Activated naive CD8-positive, alpha-beta T cell treated with anti-CD3 and anti-CD28 coated beads, Interleukin-2, amount 50 U/mL, for 24 hours (primary cell): Measurements from ENCODE around the gene CLASP2.
A peak's percentile ranks its signal among the peaks of the same experiment; 100 is the strongest.
"Not testable (repeated sequence)": the region's sequence is repeated elsewhere in the genome, so short reads cannot be mapped to it uniquely, and the experiment has no call there.

Experiments used
- ATAC-seq: fragments of 150-1000 bp; cut with Tn5 transposase; one replicate; pipeline ENCODE4 v1.10.0; 2021
- DNase-seq: peaks from one replicate; pipeline ENCODE4 v3.0.0; 2021
- H3K27ac Mint-ChIP-seq: one replicate; pipeline ENCODE4 v1.8.0; 2021; ENCODE audit warnings: mild to moderate bottlenecking, mixed read lengths
- H3K27me3 Mint-ChIP-seq: one replicate; pipeline ENCODE4 v1.8.0; 2021; ENCODE audit warnings: mixed read lengths
- H3K36me3 Mint-ChIP-seq: one replicate; pipeline ENCODE4 v1.8.0; 2021; ENCODE audit warnings: low read depth, mixed read lengths
- H3K4me1 Mint-ChIP-seq: one replicate; pipeline ENCODE4 v1.8.0; 2021; ENCODE audit warnings: mixed read lengths
- H3K4me3 Mint-ChIP-seq: one replicate; pipeline ENCODE4 v1.8.0; 2021; ENCODE audit warnings: mild to moderate bottlenecking, moderate library complexity, mixed read lengths
- H3K9me3 Mint-ChIP-seq: one replicate; pipeline ENCODE4 v1.8.0; 2021; ENCODE audit warnings: mixed read lengths

The CLASP2 gene

GRCh38 chr3:33718595-33718907 lies 497 bp upstream of the CLASP2 start:
- Mint-ChIP-seq H3K4me3 (no peak overlapping the region), H3K27ac (peak overlapping the region; percentile 91), H3K4me1 (peaks cover 12% of the 10 kb centered on the region), H3K27me3 (peaks cover 1% of the 10 kb centered on the region), H3K36me3 (no peaks in the 10 kb centered on the region), H3K9me3 (no peaks in the 10 kb centered on the region)
- DNase-seq = peak; percentile 5
- ATAC-seq = no peak

DNA sequence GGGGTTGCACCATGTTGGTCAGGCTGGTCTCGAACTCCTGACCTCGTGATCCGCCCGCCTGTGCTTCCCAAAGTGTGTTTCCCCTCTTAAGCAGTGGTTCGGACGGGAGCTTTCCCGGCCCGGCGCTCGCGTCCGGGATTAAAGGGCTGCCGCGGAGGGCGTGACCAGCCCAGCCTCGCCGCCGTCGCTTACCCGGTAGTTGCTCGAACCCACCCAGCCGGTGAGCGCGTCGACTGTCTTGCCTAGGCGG lies 513 bp downstream of the CLASP2 start:
- H3K9me3 Mint-ChIP-seq = no peaks in the 10 kb centered on the region
- H3K27ac Mint-ChIP-seq = peak overlapping the region; percentile 55
- no peaks in the 10 kb centered on the region for H3K27me3 Mint-ChIP-seq
- no peak overlapping the region for H3K4me3 Mint-ChIP-seq
- ATAC-seq (peak; percentile 76), DNase-seq (peak; percentile 62)
- H3K36me3 Mint-ChIP-seq = no peaks in the 10 kb centered on the region
- H3K4me1 Mint-ChIP-seq = peaks cover 11% of the 10 kb centered on the region

DNA sequence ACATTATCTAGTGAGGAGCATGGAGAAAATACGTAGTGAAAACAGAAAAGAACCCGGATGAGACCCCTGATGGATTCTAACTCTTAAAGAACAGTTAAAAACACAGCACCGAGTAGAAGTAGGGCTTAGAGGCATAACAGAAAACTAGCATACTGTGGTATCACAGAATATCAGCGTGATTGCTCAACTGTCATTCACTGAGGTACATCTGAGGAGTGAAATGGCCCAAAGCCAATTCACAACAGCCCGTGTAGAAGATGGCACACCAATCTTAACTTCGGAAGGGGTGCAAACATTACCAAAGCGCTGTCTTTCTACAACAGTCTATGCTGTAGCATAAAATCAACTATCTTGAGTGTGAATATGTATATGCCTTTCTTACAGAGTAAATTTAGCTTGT lies 1.8 kb downstream of the CLASP2 start:
- Mint-ChIP-seq H3K27me3 (no peaks in the 10 kb centered on the region), H3K27ac (no peak overlapping the region), H3K4me1 (peaks cover 11% of the 10 kb centered on the region), H3K36me3 (peaks cover 6% of the 10 kb centered on the region), H3K9me3 (no peaks in the 10 kb centered on the region), H3K4me3 (no peak overlapping the region)
- ATAC-seq (no peak), DNase-seq (no peak)

GRCh38 chr3:33711100-33711499 lies 7.0 kb downstream of the CLASP2 start:
- no peak overlapping the region for H3K27ac Mint-ChIP-seq
- ATAC-seq (no peak), DNase-seq (no peak)
- peaks cover 6% of the 10 kb centered on the region for H3K9me3 Mint-ChIP-seq
- peaks cover 16% of the 10 kb centered on the region for H3K36me3 Mint-ChIP-seq
- H3K4me3 Mint-ChIP-seq = no peak overlapping the region
- H3K4me1 Mint-ChIP-seq = peaks cover 10% of the 10 kb centered on the region
- no peaks in the 10 kb centered on the region for H3K27me3 Mint-ChIP-seq

DNA sequence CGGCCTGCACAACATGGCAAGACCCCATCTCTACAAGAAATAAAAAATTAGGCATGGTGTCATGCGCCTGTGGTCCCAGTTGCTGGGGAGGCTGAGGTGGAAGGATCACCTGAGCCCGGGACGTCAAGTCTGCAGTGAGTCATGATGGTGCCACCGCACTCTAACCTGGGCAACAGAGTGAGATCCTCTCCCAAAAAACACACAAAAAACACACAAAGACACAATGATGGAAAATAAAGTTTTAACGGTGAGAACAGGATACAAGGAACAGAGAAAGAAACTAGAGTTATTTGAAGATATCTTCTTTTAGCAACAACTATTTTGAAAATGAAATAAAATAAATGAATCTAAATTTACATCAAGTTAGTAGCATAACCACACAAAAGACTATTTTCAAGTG lies 12.0 kb downstream of the CLASP2 start:
- DNase-seq = no peak
- Mint-ChIP-seq H3K27ac (no peak overlapping the region), H3K36me3 (peaks cover 37% of the 10 kb centered on the region), H3K4me1 (peaks cover 14% of the 10 kb centered on the region), H3K9me3 (peaks cover 30% of the 10 kb centered on the region), H3K4me3 (no peak overlapping the region), H3K27me3 (no peaks in the 10 kb centered on the region)
- no peak for ATAC-seq

DNA sequence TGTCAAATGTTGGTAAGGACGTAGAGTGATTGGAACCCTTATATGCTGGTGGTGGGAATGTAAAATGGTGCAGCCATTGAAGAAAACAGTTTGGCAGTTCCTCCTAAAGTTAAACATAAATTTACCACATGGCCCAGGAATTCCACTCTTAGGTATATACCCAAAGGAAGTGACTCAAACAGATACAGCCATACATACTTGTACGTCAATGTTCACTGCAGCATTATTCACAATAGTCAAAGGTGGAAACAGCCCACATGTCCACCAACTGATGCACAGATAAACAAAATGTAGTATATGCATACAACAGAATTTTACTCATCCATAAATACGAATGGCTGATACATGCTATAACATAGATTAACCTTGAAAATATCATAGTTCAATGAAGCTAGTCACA lies 13.2 kb downstream of the CLASP2 start:
- H3K36me3 Mint-ChIP-seq = peaks cover 38% of the 10 kb centered on the region
- ATAC-seq = peak; percentile 28
- H3K27me3 Mint-ChIP-seq = no peaks in the 10 kb centered on the region
- peaks cover 14% of the 10 kb centered on the region for H3K4me1 Mint-ChIP-seq
- H3K4me3 Mint-ChIP-seq = no peak overlapping the region
- H3K9me3 Mint-ChIP-seq = peaks cover 34% of the 10 kb centered on the region
- DNase-seq = no peak
- H3K27ac Mint-ChIP-seq = no peak overlapping the region

DNA sequence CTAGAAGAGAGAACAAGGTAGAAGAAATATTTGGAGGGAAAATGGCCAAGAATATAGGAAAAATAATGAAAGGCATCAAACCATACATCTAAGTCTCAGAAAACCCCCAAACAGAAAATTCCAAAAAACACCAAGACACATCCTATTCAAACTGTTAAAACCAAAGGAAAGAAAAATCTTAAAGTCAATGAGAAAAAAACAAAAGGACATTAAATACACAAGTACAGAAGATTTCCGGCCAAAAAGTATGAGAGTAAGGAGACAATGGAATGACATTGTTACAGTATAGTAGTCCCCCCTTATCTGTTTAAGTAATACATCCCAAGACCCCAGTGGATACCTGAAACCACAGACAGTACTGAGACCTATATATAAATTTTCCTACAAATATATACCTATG lies 18.8 kb downstream of the CLASP2 start:
- no peak for ATAC-seq
- Mint-ChIP-seq H3K27ac (no peak overlapping the region), H3K4me3 (no peak overlapping the region), H3K36me3 (peaks cover 38% of the 10 kb centered on the region), H3K9me3 (peaks cover 36% of the 10 kb centered on the region), H3K4me1 (peaks cover 11% of the 10 kb centered on the region), H3K27me3 (no peaks in the 10 kb centered on the region)
- no peak for DNase-seq

- Mint-ChIP-seq H3K27me3 (no peaks in the 10 kb centered on the region), H3K4me1 (peaks cover 15% of the 10 kb centered on the region), H3K4me3 (no peak overlapping the region), H3K9me3 (peaks cover 10% of the 10 kb centered on the region), H3K36me3 (peaks cover 15% of the 10 kb centered on the region), H3K27ac (no peak overlapping the region)
- DNase-seq (no peak), ATAC-seq (no peak)
Observed at GRCh38 chr3:33694944-33695343, 23.1 kb downstream of the CLASP2 start.

DNA sequence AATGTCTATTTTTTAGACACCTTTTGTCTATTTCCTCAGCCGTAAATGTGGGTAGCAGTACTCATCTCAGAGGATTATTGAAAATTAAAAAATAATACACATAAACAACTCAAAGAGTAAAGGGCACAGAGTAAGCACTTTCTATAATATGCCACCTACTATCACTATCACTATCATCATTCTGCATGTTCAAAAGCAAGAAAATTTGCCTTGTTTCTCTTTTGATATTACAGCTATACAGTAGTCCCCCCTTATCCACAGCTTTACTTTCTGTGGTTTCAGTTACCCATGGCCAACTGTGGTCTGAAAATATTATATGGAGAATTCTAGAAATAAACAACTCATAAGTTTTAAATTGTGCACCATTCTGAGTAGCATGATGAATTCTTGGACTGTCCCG lies 27.7 kb downstream of the CLASP2 start:
- Mint-ChIP-seq H3K4me3 (no peak overlapping the region), H3K36me3 (peaks cover 8% of the 10 kb centered on the region), H3K9me3 (no peaks in the 10 kb centered on the region), H3K4me1 (peaks cover 5% of the 10 kb centered on the region), H3K27me3 (no peaks in the 10 kb centered on the region), H3K27ac (no peak overlapping the region)
- DNase-seq (no peak), ATAC-seq (no peak)

- Mint-ChIP-seq H3K9me3 (no peaks in the 10 kb centered on the region), H3K36me3 (peaks cover 11% of the 10 kb centered on the region), H3K27me3 (no peaks in the 10 kb centered on the region), H3K4me1 (no peaks in the 10 kb centered on the region), H3K4me3 (no peak overlapping the region), H3K27ac (no peak overlapping the region)
- ATAC-seq = no peak
- DNase-seq = no peak
Observed at GRCh38 chr3:33687406-33688010, 30.5 kb downstream of the CLASP2 start.

DNA sequence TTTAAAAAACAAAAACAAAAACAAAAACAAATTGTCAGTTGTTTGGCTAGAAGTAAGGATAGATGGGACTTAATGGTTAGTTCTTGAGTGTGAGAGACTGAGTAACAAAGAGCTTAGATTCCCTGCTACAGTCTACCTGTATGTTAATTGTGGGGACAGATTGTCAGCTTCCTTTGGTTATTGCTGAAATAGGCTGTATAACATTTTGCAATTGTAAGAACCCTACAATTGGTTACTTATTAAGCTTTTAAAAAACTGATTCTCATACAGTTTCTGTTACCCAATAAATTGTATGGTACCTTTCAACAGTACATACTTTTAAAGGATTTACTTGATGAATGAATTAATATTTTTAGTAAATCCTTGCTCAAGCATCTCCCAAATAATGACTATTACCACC lies 35.3 kb downstream of the CLASP2 start:
- no peak overlapping the region for H3K27ac Mint-ChIP-seq
- H3K9me3 Mint-ChIP-seq = peaks cover 19% of the 10 kb centered on the region
- DNase-seq (no peak), ATAC-seq (no peak)
- peaks cover 41% of the 10 kb centered on the region for H3K36me3 Mint-ChIP-seq
- no peak overlapping the region for H3K4me3 Mint-ChIP-seq
- no peaks in the 10 kb centered on the region for H3K4me1 Mint-ChIP-seq
- no peaks in the 10 kb centered on the region for H3K27me3 Mint-ChIP-seq

DNA sequence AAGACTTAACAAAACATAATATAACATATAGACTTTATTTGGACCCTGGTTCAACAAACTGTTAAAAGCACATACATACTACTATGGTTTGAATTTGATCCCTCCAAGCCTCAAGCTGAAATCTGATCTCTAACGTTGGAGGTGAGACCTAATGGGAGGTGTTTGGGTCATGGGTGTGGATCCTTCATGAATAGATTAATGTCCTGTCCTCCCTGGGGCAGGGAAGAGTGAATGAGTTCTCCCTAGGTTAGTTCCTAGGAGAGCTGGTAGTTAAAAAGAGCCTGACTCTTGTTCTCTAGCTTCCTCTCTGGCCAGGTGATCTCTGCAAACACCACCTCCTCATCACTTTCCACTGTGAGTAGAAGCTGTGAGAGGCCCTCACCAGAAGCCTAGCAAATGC lies 36.4 kb downstream of the CLASP2 start:
- DNase-seq (no peak), ATAC-seq (no peak)
- no peak overlapping the region for H3K27ac Mint-ChIP-seq
- H3K36me3 Mint-ChIP-seq = peaks cover 47% of the 10 kb centered on the region
- no peak overlapping the region for H3K4me3 Mint-ChIP-seq
- no peaks in the 10 kb centered on the region for H3K4me1 Mint-ChIP-seq
- no peaks in the 10 kb centered on the region for H3K27me3 Mint-ChIP-seq
- peaks cover 20% of the 10 kb centered on the region for H3K9me3 Mint-ChIP-seq

GRCh38 chr3:33678073-33678472 lies 40.0 kb downstream of the CLASP2 start:
- Mint-ChIP-seq H3K27me3 (no peaks in the 10 kb centered on the region), H3K9me3 (peaks cover 20% of the 10 kb centered on the region), H3K4me1 (no peaks in the 10 kb centered on the region), H3K4me3 (no peak overlapping the region), H3K27ac (no peak overlapping the region), H3K36me3 (peaks cover 45% of the 10 kb centered on the region)
- ATAC-seq (no peak), DNase-seq (no peak)

DNA sequence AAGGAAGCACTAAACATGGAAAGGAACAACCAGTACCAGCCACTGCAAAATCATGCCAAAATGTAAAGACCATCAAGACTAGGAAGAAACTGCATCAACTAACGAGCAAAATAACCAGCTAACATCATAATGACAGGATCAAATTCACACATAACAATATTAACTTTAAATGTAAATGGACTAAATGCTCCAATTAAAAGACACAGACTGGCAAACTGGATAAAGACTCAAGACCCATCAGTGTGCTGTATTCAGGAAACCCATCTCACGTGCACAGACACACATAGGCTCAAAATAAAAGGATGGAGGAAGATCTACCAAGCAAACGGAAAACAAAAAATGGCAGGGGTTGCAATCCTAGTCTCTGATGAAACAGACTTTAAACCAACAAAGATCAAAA lies 44.6 kb downstream of the CLASP2 start:
- H3K36me3 Mint-ChIP-seq = peaks cover 37% of the 10 kb centered on the region

DNA sequence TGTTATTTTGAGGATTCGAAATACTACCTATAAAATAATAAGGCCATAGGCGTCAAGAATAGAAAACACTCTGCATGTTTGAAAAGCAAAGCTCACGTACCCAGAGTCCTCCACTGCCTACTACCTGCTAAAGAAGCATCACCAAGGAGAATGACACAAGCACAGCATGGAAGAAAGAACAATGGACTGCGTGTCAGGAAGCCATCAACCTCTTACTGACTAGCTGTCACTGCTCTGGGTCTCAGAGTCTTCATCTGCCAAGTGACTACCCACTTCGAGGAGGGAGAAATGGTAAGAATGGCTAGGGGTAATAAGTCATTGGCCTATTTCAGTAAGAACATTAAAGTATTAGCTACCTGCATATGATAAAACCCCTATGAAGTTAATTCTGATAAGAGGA lies 49.4 kb downstream of the CLASP2 start:
- H3K27me3 Mint-ChIP-seq = no peaks in the 10 kb centered on the region
- no peak overlapping the region for H3K27ac Mint-ChIP-seq
- H3K4me1 Mint-ChIP-seq = peaks cover 5% of the 10 kb centered on the region
- DNase-seq = no peak
- H3K9me3 Mint-ChIP-seq = no peaks in the 10 kb centered on the region
- H3K36me3 Mint-ChIP-seq = peaks cover 23% of the 10 kb centered on the region
- ATAC-seq = no peak
- H3K4me3 Mint-ChIP-seq = no peak overlapping the region

More for the DNA sequence above, 44.6 kb downstream of the CLASP2 start:
- ATAC-seq, H3K27me3 Mint-ChIP-seq, DNase-seq, H3K9me3 Mint-ChIP-seq, H3K27ac Mint-ChIP-seq, H3K4me1 Mint-ChIP-seq, H3K4me3 Mint-ChIP-seq: not testable (repeated sequence)

- Mint-ChIP-seq H3K36me3 (peaks cover 18% of the 10 kb centered on the region), H3K4me1 (peaks cover 7% of the 10 kb centered on the region), H3K27me3 (no peaks in the 10 kb centered on the region), H3K4me3 (no peak overlapping the region), H3K27ac (no peak overlapping the region), H3K9me3 (no peaks in the 10 kb centered on the region)
- DNase-seq = no peak
- peak; percentile 33 for ATAC-seq
Observed at GRCh38 chr3:33665294-33665693, 52.8 kb downstream of the CLASP2 start.
